Thyroid gland (tissue), 4 donors: Measurements from ENCODE around the gene INPP5D. TPM values are rescaled to one million over a fixed set of nuclear protein-coding genes. Genes with fewer than 3 reads are reported as not detected.
"Not testable (repeated sequence)": the region's sequence is repeated elsewhere in the genome, so short reads cannot be mapped to it uniquely, and the experiment has no call there.

Source experiments
- DNase-seq, 2 donors: peaks; one replicate each; pipeline ENCODE4 v3.0.0-alpha.2; 2019
- H3K27ac ChIP-seq, 3 donors: fragments of 200-600 bp; sonication (generic); 1 replicate in 2 of 3; 2 replicates in 1 of 3; pipeline ENCODE4 v1.5.1; 2016 to 2019; ENCODE audit warnings: mild to moderate bottlenecking in 1 of 3, moderate library complexity in 1 of 3
- H3K27me3 ChIP-seq: fragments of 200-600 bp; sonication (generic); one replicate; pipeline ENCODE4 v1.5.1; 2019
- H3K36me3 ChIP-seq, 2 donors: fragments of 200-600 bp; sonication (generic); one replicate each; pipeline ENCODE4 v1.5.1; 2016 to 2019
- H3K4me1 ChIP-seq, 2 donors: fragments of 200-600 bp; sonication (generic); one replicate each; pipeline ENCODE4 v1.5.1; 2017 to 2019
- H3K4me3 ChIP-seq, 3 donors: fragments of 200-600 bp; sonication (generic); replicated peaks in 1 of 3; 1 replicate in 2 of 3; 2 replicates in 1 of 3; pipeline ENCODE4 v1.5.1; 2016; ENCODE audit warnings: mild to moderate bottlenecking in 1 of 3
- H3K9me3 ChIP-seq: fragments of 200-600 bp; sonication (generic); one replicate; pipeline ENCODE4 v1.5.1; 2017
- CTCF ChIP-seq, 6 experiments: fragments of 200-600 bp in 3 of 6; fragments of 450-650 bp in 3 of 6; sonication (generic) in 3 of 6; IDR thresholded peaks; one replicate each; pipeline ENCODE4 v1.5.1; 2016 to 2019; ENCODE audit warnings: antibody characterized with exemption in 6 of 6, mild to moderate bottlenecking in 2 of 6, inconsistent platforms in 1 of 6, moderate library complexity in 1 of 6
- POLR2A ChIP-seq, 2 donors: fragments of 450-650 bp; IDR thresholded peaks; one replicate each; pipeline ENCODE4 v1.6.1; 2017; ENCODE audit warnings: antibody characterized with exemption in 2 of 2, mild to moderate bottlenecking in 2 of 2, moderate library complexity in 1 of 2
- WGBS, 2 donors: methylation state at CpG; one replicate each; pipeline ENCODE4 v1.1.5; 2017; 5-methylcytosine and 5-hydroxymethylcytosine counted together
- intact Hi-C: fragments of 100-400 bp; cut with DNase I; formaldehyde crosslinking; loops from one replicate; pipeline ENCODE4 v1.15.1; 2023
- total RNA-seq, 4 donors: library from RNA; depleted of rRNA; stranded (reverse); fragments of >200 nt; gene quantifications; one replicate each; pipeline ENCODE4 v1.2.3, GENCODE V29; 2016

The INPP5D gene
- total RNA-seq, 4 donors from 2014 or later, result 7.1 to 13.4 (median 10.5) TPM

- Histone ChIP-seq H3K36me3 (no peaks in the 10 kb centered on the region), H3K27me3 (no peaks in the 10 kb centered on the region), H3K4me1 (peaks cover 0 to 5% of the 10 kb centered on the region in 2 donors), H3K4me3 (no peak overlapping the region), H3K27ac (no peak overlapping the region), H3K9me3 (no peaks in the 10 kb centered on the region)
- TF ChIP-seq CTCF (IDR thresholded peaks at IDR 0.05) (no peak), POLR2A (IDR thresholded peaks at IDR 0.05) (no peak)
- no peak for DNase-seq
- intact Hi-C loops, result no loop called here
- 82 to 85% methylated on average over 10 of the region's 10 CpGs for WGBS, 2 donors
These were observed 11.5 kb upstream of the INPP5D start for GRCh38 chr2:233048569-233049193.

- H3K27me3 ChIP-seq, result no peaks in the 10 kb centered on the region
- peaks cover 0 to 10% of the 10 kb centered on the region in 2 donors for H3K4me1 ChIP-seq
- no peak for TF ChIP-seq CTCF (IDR thresholded peaks at IDR 0.05)
- TF ChIP-seq POLR2A (IDR thresholded peaks at IDR 0.05), result no peak
- no peak overlapping the region for H3K27ac ChIP-seq
- no peak for DNase-seq
- no peak overlapping the region for H3K4me3 ChIP-seq
- H3K9me3 ChIP-seq, result no peaks in the 10 kb centered on the region
- intact Hi-C loops, result no loop called here
- no peaks in the 10 kb centered on the region for H3K36me3 ChIP-seq
- WGBS, 2 donors, result 42 to 49% methylated on average over 4 of the region's 4 CpGs
These were observed 10.9 kb upstream of the INPP5D start for GRCh38 chr2:233049194-233049761.

- no peak for TF ChIP-seq CTCF (IDR thresholded peaks at IDR 0.05)
- TF ChIP-seq POLR2A (IDR thresholded peaks at IDR 0.05), result no peak
- WGBS, 2 donors, result 48 to 54% methylated on average over 23 to 24 of the region's 24 CpGs
- DNase-seq, result peak; percentile 29 to 38
- intact Hi-C loops, result loop anchor here (5.0 kb wide), 1 partner anchor 444 kb away; no protein-coding TSS in a partner anchor
- H3K36me3 ChIP-seq, result no peaks in the 10 kb centered on the region
- H3K27me3 ChIP-seq, result no peaks in the 10 kb centered on the region
- H3K4me3 ChIP-seq, result no peak overlapping the region
- H3K4me1 ChIP-seq, result peaks cover 0 to 10% of the 10 kb centered on the region in 2 donors
- H3K27ac ChIP-seq, result no peak overlapping the region
- no peaks in the 10 kb centered on the region for H3K9me3 ChIP-seq
These were observed 8.6 kb upstream of the INPP5D start for GRCh38 chr2:233051241-233052149.

- not testable (repeated sequence) for H3K4me3 ChIP-seq, H3K27me3 ChIP-seq, H3K9me3 ChIP-seq, H3K4me1 ChIP-seq, H3K27ac ChIP-seq, H3K36me3 ChIP-seq, DNase-seq
- intact Hi-C loops, result loop anchor here (5.0 kb wide), 1 partner anchor 445 kb away; no protein-coding TSS in a partner anchor
- WGBS, 2 donors, result 99% methylated on average over 4 of the region's 4 CpGs
These were observed 7.6 kb upstream of the INPP5D start for GRCh38 chr2:233052517-233052916.

GRCh38 chr2:233053928-233054784 lies 6.0 kb upstream of the INPP5D start:
- H3K9me3 ChIP-seq, result no peaks in the 10 kb centered on the region
- TF ChIP-seq CTCF (IDR thresholded peaks at IDR 0.05), result peak; percentile 57 to 94 (median 78)
- TF ChIP-seq POLR2A (IDR thresholded peaks at IDR 0.05), result no peak
- H3K4me1 ChIP-seq, result peaks cover 0 to 10% of the 10 kb centered on the region in 2 donors
- 31 to 34% methylated on average over 19 to 22 of the region's 22 CpGs for WGBS, 2 donors
- no peaks in the 10 kb centered on the region for H3K36me3 ChIP-seq
- no peak overlapping the region for H3K27ac ChIP-seq
- no peak overlapping the region for H3K4me3 ChIP-seq
- intact Hi-C loops, result loop anchor here (5.0 kb wide), 1 partner anchor 447 kb away; no protein-coding TSS in a partner anchor
- DNase-seq, result peak; percentile 52 to 60
- no peaks in the 10 kb centered on the region for H3K27me3 ChIP-seq
